K562 (cell line): Measurements from ENCODE around the gene GLRA3. TPM values are rescaled to one million over a fixed set of nuclear protein-coding genes. Genes with fewer than 3 reads are reported as not detected.

Experiments
- ARID1B ChIP-seq: fragments of 450-650 bp; IDR thresholded peaks from 2 replicates; pipeline ENCODE4 v1.6.1; 2016; ENCODE audit warnings: antibody characterized with exemption, mild to moderate bottlenecking, inconsistent platforms
- BHLHE40 ChIP-seq: IDR thresholded peaks from 2 replicates; pipeline ENCODE4 v1.6.1; 2011; ENCODE audit warnings: low read length, improper control_type of control experiment
- C11orf30 ChIP-seq: fragments of 450-650 bp; IDR thresholded peaks from 2 replicates; pipeline ENCODE4 v1.6.1; 2016; ENCODE audit warnings: low read depth, mild to moderate bottlenecking
- GABPB1 ChIP-seq: sonication (generic); formaldehyde crosslinking; IDR thresholded peaks from 2 replicates; pipeline ENCODE4 v1.8.0; 2022; ENCODE audit warnings: mild to moderate bottlenecking, missing genetic modification reagents
- HCFC1 ChIP-seq: IDR thresholded peaks from 2 replicates; pipeline ENCODE4 v1.6.1; 2012; ENCODE audit warnings: low read depth, low read length, improper control_type of control experiment
- HDAC2 ChIP-seq: fragments of 450-650 bp; IDR thresholded peaks from 2 replicates; pipeline ENCODE4 v1.6.1; 2016; ENCODE audit warnings: mild to moderate bottlenecking
- HEY1 ChIP-seq: fragments of 250-450 bp; sonication (Bioruptor Pico); IDR thresholded peaks from 2 replicates; pipeline ENCODE4 v1.5.0; 2020; ENCODE audit warnings: mild to moderate bottlenecking, moderate library complexity, borderline replicate concordance
- KDM5B ChIP-seq: fragments of 200-600 bp; sonication (generic); IDR thresholded peaks from 2 replicates; pipeline ENCODE4 v1.6.1; 2012; ENCODE audit warnings: low read depth, mild to moderate bottlenecking, moderate library complexity, low read length, control low read depth, inconsistent platforms; ENCODE audit not compliant: insufficient replicate concordance
- MTA3 ChIP-seq: fragments of 450-650 bp; formaldehyde crosslinking; IDR thresholded peaks from 2 replicates; pipeline ENCODE4 v1.6.1; 2017; ENCODE audit warnings: mild to moderate bottlenecking, borderline replicate concordance
- NCOR1 ChIP-seq: fragments of 450-650 bp; IDR thresholded peaks from 2 replicates; pipeline ENCODE4 v1.6.1; 2016; ENCODE audit warnings: mild to moderate bottlenecking, moderate library complexity
- PHF20 ChIP-seq: fragments of 450-650 bp; IDR thresholded peaks from 2 replicates; pipeline ENCODE4 v1.6.1; 2018; ENCODE audit not compliant: partially characterized antibody
- POLR2AphosphoS5 ChIP-seq: IDR thresholded peaks from 2 replicates; pipeline ENCODE4 v1.6.1; 2011; ENCODE audit warnings: mild to moderate bottlenecking, low read depth, low read length, moderate library complexity; ENCODE audit not compliant: control insufficient read depth, insufficient read depth
- POLR2H ChIP-seq: IDR thresholded peaks from 2 replicates; pipeline ENCODE4 v1.6.1; 2016; ENCODE audit warnings: missing genetic modification characterization, low read depth, mild to moderate bottlenecking, control low read depth, missing compliant biosample characterization, moderate library complexity
- PYGO2 ChIP-seq: fragments of 450-650 bp; IDR thresholded peaks from 2 replicates; pipeline ENCODE4 v1.6.1; 2016; ENCODE audit warnings: mild to moderate bottlenecking, missing genetic modification characterization, moderate library complexity, missing compliant biosample characterization
- RNF2 ChIP-seq: sonication (generic); IDR thresholded peaks from 2 replicates; pipeline ENCODE4 v1.6.1; 2016
- SAP30 ChIP-seq: fragments of 200-600 bp; sonication (generic); IDR thresholded peaks from 2 replicates; pipeline ENCODE4 v1.6.1; 2012; ENCODE audit warnings: borderline replicate concordance, low read depth, mild to moderate bottlenecking, moderate library complexity, low read length, control low read depth, inconsistent platforms; ENCODE audit not compliant: insufficient read depth, poor library complexity, severe bottlenecking
- SP2 ChIP-seq: IDR thresholded peaks from 2 replicates; pipeline ENCODE4 v1.6.1; 2011; ENCODE audit warnings: mild to moderate bottlenecking, low read depth, low read length, moderate library complexity; ENCODE audit not compliant: poor library complexity, severe bottlenecking; ENCODE audit errors: extremely low read depth
- STAT5A ChIP-seq: IDR thresholded peaks from 2 replicates; pipeline ENCODE4 v1.6.1; 2012; ENCODE audit warnings: low read length, inconsistent platforms, borderline replicate concordance
- polyA plus RNA-seq, 8 experiments: library from polyadenylated mRNA; depleted of rRNA in 4 of 8; stranded (reverse) in 5 of 8; unstranded in 3 of 8; fragments of >200 nt; fragmentation: Nextera tagmentation in 2 of 8; fragmentation: Illumina TruSeq in 1 of 8; extraction: Ambion mirVana in 2 of 8; extraction: Trizol in 1 of 8; gene quantifications; 2 replicates each; pipeline versions ENCODE4 v1.2.1 to v1.2.3, GENCODE V29; 2011 to 2014; ENCODE audit warnings: inconsistent platforms in 1 of 8, missing spikeins in 1 of 8
- total RNA-seq, 7 experiments: library from RNA; depleted of rRNA in 6 of 7; stranded (reverse); fragments of >200 nt in 6 of 7; fragmentation: Illumina TruSeq in 2 of 7; extraction: Trizol in 2 of 7; gene quantifications; 2 replicates each; pipeline versions ENCODE4 v1.2.1 to v1.2.3, GENCODE V29; 2011 to 2021; ENCODE audit warnings: low replicate concordance in 1 of 7
- TF ChIP-seq, protein P1 (sequence below): fragments of 250-450 bp; sonication (Bioruptor Pico); IDR thresholded peaks from 2 replicates; pipeline ENCODE4 v1.4.0; 2020; ENCODE audit warnings: borderline replicate concordance
- TF ChIP-seq, protein P2 (sequence below): fragments of 200-800 bp; sonication (Bioruptor generic); IDR thresholded peaks from 2 replicates; pipeline ENCODE4 v1.6.1; 2017; ENCODE audit warnings: missing genetic modification characterization, missing compliant biosample characterization
- TF ChIP-seq, protein P3 (sequence below): sonication (generic); formaldehyde crosslinking; IDR thresholded peaks from 2 replicates; pipeline ENCODE4 v1.9.0; 2022; ENCODE audit warnings: mild to moderate bottlenecking, missing genetic modification reagents
- TF ChIP-seq, protein P4 (sequence below): fragments of 450-650 bp; IDR thresholded peaks from 2 replicates; pipeline ENCODE4 v1.6.1; 2014; ENCODE audit warnings: low read depth, mild to moderate bottlenecking, moderate library complexity, borderline replicate concordance

The GLRA3 gene
- total and polyA plus RNA-seq, 9 of the 15 experiments (the other 6 are each of a cell fraction or from before 2014, with no cell fraction given), result 0.06 to 0.14 (median 0.08) TPM; not detected in 2

DNA sequence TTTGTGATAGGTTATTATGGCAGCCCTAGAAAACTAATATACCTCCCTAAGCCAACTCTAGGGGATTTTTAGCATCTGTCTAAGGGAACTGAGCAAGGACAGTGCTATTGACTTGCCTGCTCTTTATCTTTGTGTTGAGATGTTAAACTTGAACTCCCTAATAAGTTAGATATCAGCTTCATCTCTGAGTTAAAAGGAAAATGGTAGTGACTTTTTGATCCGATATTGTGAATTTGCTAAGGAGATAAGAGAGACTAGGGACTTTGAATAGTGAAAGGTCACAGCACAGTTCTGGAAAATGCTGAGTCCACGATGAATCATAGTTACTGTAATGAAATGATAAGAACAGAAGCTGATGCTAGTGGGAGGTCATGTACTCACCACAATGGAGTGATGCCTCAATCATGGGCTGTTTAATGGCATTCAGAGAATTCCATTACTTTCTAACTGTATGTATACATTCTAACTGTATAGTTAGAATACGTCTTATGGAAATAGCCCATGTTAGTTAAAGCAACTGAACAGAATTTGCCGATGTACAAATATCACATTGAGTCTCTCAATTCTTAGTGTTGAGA is 147.2 kb downstream of the GLRA3 start (continued):
- TF ChIP-seq MTA3 (peak; percentile 82; the same call in 1 of the 2 replicates), NCOR1 (peak; percentile 98), C11orf30 (peak; percentile 97), HEY1 (no peak), SAP30 (no peak), POLR2H (0 out of 2 replicates have a peak, but pooled peaks have one; percentile 13), KDM5B (no peak), RNF2 (peak; percentile 95), GABPB1 (CRISPR knock-in tag) (no peak), HCFC1 (no peak), PHF20 (no peak), BHLHE40 (no peak), SP2 (no peak), HDAC2 (peak; percentile 95), STAT5A (peak; percentile 97), PYGO2 (tag) (0 out of 2 replicates have a peak, but pooled peaks have one; percentile 27), POLR2AphosphoS5 (peak; percentile 94), ARID1B (peak; percentile 100)
- TF ChIP-seq, protein P1, sequence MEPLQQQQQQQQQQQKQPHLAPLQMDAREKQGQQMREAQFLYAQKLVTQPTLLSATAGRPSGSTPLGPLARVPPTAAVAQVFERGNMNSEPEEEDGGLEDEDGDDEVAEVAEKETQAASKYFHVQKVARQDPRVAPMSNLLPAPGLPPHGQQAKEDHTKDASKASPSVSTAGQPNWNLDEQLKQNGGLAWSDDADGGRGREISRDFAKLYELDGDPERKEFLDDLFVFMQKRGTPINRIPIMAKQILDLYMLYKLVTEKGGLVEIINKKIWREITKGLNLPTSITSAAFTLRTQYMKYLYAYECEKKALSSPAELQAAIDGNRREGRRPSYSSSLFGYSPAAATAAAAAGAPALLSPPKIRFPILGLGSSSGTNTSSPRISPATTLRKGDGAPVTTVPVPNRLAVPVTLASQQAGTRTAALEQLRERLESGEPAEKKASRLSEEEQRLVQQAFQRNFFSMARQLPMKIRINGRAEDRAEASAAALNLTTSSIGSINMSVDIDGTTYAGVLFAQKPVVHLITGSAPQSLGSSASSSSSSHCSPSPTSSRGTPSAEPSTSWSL (CRISPR knock-in tag), result no peak
- TF ChIP-seq, protein P2, sequence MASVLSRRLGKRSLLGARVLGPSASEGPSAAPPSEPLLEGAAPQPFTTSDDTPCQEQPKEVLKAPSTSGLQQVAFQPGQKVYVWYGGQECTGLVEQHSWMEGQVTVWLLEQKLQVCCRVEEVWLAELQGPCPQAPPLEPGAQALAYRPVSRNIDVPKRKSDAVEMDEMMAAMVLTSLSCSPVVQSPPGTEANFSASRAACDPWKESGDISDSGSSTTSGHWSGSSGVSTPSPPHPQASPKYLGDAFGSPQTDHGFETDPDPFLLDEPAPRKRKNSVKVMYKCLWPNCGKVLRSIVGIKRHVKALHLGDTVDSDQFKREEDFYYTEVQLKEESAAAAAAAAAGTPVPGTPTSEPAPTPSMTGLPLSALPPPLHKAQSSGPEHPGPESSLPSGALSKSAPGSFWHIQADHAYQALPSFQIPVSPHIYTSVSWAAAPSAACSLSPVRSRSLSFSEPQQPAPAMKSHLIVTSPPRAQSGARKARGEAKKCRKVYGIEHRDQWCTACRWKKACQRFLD (CRISPR knock-in tag), result peak; percentile 66; the same call in 1 of the 2 replicates
- TF ChIP-seq, protein P3, sequence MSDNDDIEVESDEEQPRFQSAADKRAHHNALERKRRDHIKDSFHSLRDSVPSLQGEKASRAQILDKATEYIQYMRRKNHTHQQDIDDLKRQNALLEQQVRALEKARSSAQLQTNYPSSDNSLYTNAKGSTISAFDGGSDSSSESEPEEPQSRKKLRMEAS (CRISPR knock-in tag), result no peak
- TF ChIP-seq, protein P4, sequence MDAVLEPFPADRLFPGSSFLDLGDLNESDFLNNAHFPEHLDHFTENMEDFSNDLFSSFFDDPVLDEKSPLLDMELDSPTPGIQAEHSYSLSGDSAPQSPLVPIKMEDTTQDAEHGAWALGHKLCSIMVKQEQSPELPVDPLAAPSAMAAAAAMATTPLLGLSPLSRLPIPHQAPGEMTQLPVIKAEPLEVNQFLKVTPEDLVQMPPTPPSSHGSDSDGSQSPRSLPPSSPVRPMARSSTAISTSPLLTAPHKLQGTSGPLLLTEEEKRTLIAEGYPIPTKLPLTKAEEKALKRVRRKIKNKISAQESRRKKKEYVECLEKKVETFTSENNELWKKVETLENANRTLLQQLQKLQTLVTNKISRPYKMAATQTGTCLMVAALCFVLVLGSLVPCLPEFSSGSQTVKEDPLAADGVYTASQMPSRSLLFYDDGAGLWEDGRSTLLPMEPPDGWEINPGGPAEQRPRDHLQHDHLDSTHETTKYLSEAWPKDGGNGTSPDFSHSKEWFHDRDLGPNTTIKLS, result peak; percentile 46; the same call in 1 of the 2 replicates
